KMS-11 (cell line): ENCODE measurements around the gene IER5.

ENCODE experiments used
- H2AFZ ChIP-seq: fragments of 200-600 bp; sonication (generic); 2 replicates; pipeline ENCODE4 v1.6.1; 2016; ENCODE audit warnings: antibody characterized with exemption, mixed run types, low read depth
- H3K27ac ChIP-seq: fragments of 200-600 bp; sonication (generic); 2 replicates; pipeline ENCODE4 v1.6.1; 2016; ENCODE audit warnings: mild to moderate bottlenecking, mixed run types
- H3K27me3 ChIP-seq: fragments of 200-600 bp; sonication (generic); 2 replicates; pipeline ENCODE4 v1.6.1; 2017; ENCODE audit warnings: mild to moderate bottlenecking, low read depth, mixed run types, moderate library complexity; ENCODE audit not compliant: insufficient read depth
- H3K36me3 ChIP-seq: fragments of 200-600 bp; sonication (generic); 2 replicates; pipeline ENCODE4 v1.6.1; 2017; ENCODE audit warnings: mild to moderate bottlenecking, mixed run types; ENCODE audit not compliant: insufficient read depth
- H3K4me1 ChIP-seq: fragments of 200-600 bp; sonication (generic); 2 replicates; pipeline ENCODE4 v1.6.1; 2016; ENCODE audit warnings: mild to moderate bottlenecking, low read depth, mixed run types; ENCODE audit not compliant: poor library complexity, severe bottlenecking
- H3K4me2 ChIP-seq: fragments of 200-600 bp; sonication (generic); 2 replicates; pipeline ENCODE4 v1.7.0; 2016; ENCODE audit warnings: mild to moderate bottlenecking, mixed run types
- H3K4me3 ChIP-seq: fragments of 200-600 bp; sonication (generic); IDR thresholded peaks from 2 replicates; pipeline ENCODE4 v1.6.1; 2017; ENCODE audit warnings: low read depth, low read length, mixed read lengths; ENCODE audit not compliant: insufficient read depth
- H3K79me2 ChIP-seq: fragments of 200-600 bp; sonication (generic); 2 replicates; pipeline ENCODE4 v1.6.1; 2016; ENCODE audit warnings: low read depth, mixed run types; ENCODE audit not compliant: insufficient read depth
- H3K9ac ChIP-seq: fragments of 200-600 bp; sonication (generic); 2 replicates; pipeline ENCODE4 v1.6.1; 2016; ENCODE audit warnings: mild to moderate bottlenecking, mixed run types
- H4K20me1 ChIP-seq: fragments of 200-600 bp; sonication (generic); 2 replicates; pipeline ENCODE4 v1.6.1; 2016; ENCODE audit warnings: mild to moderate bottlenecking, mixed run types; ENCODE audit not compliant: insufficient read depth
- TF ChIP-seq, protein P1 (sequence below): fragments of 200-600 bp; sonication (generic); conservative IDR thresholded peaks from 2 replicates; pipeline ENCODE4 v1.6.1; 2017; ENCODE audit warnings: low read depth, mild to moderate bottlenecking, antibody characterized with exemption, low read length, moderate library complexity, mixed read lengths

The IER5 gene

GRCh38 chr1:181140398-181140797 is 51.9 kb downstream of the IER5 start:
- Histone ChIP-seq H3K36me3 (no peaks in the 10 kb centered on the region), H3K27me3 (peaks cover 11% of the 10 kb centered on the region; the same call in 1 of the 2 replicates), H3K4me1 (peaks cover 6% of the 10 kb centered on the region), H3K9ac (no peak overlapping the region), H3K4me2 (no peak overlapping the region), H3K79me2 (no peaks in the 10 kb centered on the region), H3K27ac (no peak overlapping the region), H2AFZ (no peak overlapping the region), H3K4me3 (no peak overlapping the region), H4K20me1 (no peaks in the 10 kb centered on the region)
- TF ChIP-seq, protein P1, sequence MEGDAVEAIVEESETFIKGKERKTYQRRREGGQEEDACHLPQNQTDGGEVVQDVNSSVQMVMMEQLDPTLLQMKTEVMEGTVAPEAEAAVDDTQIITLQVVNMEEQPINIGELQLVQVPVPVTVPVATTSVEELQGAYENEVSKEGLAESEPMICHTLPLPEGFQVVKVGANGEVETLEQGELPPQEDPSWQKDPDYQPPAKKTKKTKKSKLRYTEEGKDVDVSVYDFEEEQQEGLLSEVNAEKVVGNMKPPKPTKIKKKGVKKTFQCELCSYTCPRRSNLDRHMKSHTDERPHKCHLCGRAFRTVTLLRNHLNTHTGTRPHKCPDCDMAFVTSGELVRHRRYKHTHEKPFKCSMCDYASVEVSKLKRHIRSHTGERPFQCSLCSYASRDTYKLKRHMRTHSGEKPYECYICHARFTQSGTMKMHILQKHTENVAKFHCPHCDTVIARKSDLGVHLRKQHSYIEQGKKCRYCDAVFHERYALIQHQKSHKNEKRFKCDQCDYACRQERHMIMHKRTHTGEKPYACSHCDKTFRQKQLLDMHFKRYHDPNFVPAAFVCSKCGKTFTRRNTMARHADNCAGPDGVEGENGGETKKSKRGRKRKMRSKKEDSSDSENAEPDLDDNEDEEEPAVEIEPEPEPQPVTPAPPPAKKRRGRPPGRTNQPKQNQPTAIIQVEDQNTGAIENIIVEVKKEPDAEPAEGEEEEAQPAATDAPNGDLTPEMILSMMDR: no peak

GRCh38 chr1:181140891-181141290 is 52.4 kb downstream of the IER5 start:
- Histone ChIP-seq H3K4me1 (peaks cover 1% of the 10 kb centered on the region), H4K20me1 (no peaks in the 10 kb centered on the region), H3K36me3 (no peaks in the 10 kb centered on the region), H3K9ac (no peak overlapping the region), H3K4me3 (no peak overlapping the region), H3K27ac (no peak overlapping the region), H3K4me2 (no peak overlapping the region), H2AFZ (no peak overlapping the region), H3K79me2 (no peaks in the 10 kb centered on the region), H3K27me3 (peaks cover 11% of the 10 kb centered on the region; the same call in 1 of the 2 replicates)
- TF ChIP-seq, protein P1: no peak

- Histone ChIP-seq H3K4me3 (no peak overlapping the region), H3K27me3 (peaks cover 11% of the 10 kb centered on the region; the same call in 1 of the 2 replicates), H2AFZ (no peak overlapping the region), H3K36me3 (no peaks in the 10 kb centered on the region), H3K27ac (no peak overlapping the region), H3K4me2 (no peak overlapping the region), H4K20me1 (no peaks in the 10 kb centered on the region), H3K79me2 (no peaks in the 10 kb centered on the region), H3K9ac (no peak overlapping the region), H3K4me1 (no peaks in the 10 kb centered on the region)
- TF ChIP-seq, protein P1: no peak
Observed at GRCh38 chr1:181141431-181141910, 53.0 kb downstream of the IER5 start.
